Body of pancreas (tissue), 4 donors: ENCODE measurements around the gene CST11.

Experiments used
- POLR2A ChIP-seq, 3 donors: fragments of 450-650 bp; IDR thresholded peaks; one replicate each; pipeline ENCODE4 v1.6.1; 2016; ENCODE audit warnings: antibody characterized with exemption in 3 of 3, mild to moderate bottlenecking in 2 of 3
- TF ChIP-seq, protein P1 (sequence below), 7 experiments: fragments of 450-650 bp in 4 of 7; fragments of 200-600 bp in 3 of 7; sonication (generic) in 3 of 7; IDR thresholded peaks; one replicate each; pipeline ENCODE4 v1.5.1; 2016 to 2019; ENCODE audit warnings: antibody characterized with exemption in 7 of 7

DNA sequence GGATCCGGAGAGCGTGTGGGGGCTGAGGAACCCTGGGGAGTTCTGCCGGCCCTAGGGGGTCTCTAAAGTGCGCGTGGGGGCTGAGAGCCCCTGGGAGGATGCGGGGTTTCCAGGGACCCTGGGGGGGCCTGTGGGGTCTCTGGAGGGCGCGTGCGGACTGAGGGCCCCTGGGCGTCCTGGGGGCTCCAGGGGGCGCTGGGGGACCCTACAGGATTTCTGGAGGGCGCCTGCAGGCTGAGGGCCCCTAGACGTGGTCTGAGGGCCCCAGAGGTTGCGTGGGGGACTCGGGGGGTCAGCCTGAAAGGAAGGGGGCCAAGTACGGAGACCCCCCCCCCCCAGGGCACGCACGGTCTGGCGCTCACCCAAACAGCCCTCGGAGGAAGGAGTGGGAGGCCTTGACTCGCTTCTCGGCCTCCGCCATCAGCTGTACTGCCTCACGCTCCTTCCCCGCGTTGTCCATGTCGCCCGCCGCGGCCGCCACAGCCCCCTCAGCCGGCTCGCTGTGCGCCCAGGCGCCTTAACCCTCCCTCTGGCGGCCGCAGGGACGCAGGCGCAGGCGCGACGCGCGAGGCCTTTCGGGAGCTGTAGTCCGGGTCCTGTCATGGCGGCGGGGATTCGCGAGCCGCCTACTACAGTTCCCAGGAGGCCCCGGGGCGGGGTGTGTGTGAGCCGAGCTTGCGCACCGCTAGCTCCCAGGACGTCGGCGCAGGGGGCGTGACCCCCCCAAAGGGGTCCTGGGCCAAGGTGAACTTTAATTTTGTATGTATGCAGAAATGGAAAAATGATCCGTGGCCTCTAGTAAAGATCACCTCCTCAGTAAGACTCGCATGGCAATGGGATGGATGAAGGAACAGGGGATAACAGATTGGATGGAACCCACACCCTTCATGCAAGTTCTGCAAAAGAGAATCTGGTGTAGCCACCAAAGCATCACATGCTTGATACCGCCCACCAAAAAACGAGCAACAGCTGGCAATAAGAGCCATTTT, 31.4 kb downstream of the CST11 start, which contains the start of gene NAPB:
- TF ChIP-seq, protein P1, sequence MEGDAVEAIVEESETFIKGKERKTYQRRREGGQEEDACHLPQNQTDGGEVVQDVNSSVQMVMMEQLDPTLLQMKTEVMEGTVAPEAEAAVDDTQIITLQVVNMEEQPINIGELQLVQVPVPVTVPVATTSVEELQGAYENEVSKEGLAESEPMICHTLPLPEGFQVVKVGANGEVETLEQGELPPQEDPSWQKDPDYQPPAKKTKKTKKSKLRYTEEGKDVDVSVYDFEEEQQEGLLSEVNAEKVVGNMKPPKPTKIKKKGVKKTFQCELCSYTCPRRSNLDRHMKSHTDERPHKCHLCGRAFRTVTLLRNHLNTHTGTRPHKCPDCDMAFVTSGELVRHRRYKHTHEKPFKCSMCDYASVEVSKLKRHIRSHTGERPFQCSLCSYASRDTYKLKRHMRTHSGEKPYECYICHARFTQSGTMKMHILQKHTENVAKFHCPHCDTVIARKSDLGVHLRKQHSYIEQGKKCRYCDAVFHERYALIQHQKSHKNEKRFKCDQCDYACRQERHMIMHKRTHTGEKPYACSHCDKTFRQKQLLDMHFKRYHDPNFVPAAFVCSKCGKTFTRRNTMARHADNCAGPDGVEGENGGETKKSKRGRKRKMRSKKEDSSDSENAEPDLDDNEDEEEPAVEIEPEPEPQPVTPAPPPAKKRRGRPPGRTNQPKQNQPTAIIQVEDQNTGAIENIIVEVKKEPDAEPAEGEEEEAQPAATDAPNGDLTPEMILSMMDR (IDR thresholded peaks at IDR 0.05): peak; percentile 50 to 92 (median 67)
- peak; percentile 67 to 82 (median 76) for TF ChIP-seq POLR2A (IDR thresholded peaks at IDR 0.05)
